Hepatocyte (in vitro differentiated cells): Measurements from ENCODE around the gene PTX4. TPM values are rescaled to one million over a fixed set of nuclear protein-coding genes. Genes with fewer than 3 reads are reported as not detected.

Experiments
- DNase-seq: peaks from one replicate; pipeline ENCODE4 v3.0.0-alpha.2; 2016; ENCODE audit warnings: low spot score
- H2AFZ ChIP-seq: fragments of 200-600 bp; sonication (generic); 2 replicates; pipeline ENCODE4 v1.6.0; 2016; ENCODE audit warnings: antibody characterized with exemption, mild to moderate bottlenecking
- H3K27ac ChIP-seq: fragments of 200-600 bp; sonication (generic); 2 replicates; pipeline ENCODE4 v1.5.1; 2016; ENCODE audit warnings: mild to moderate bottlenecking
- H3K27me3 ChIP-seq: fragments of 200-600 bp; sonication (generic); 2 replicates; pipeline ENCODE4 v1.6.1; 2016
- H3K36me3 ChIP-seq: fragments of 200-600 bp; sonication (generic); replicated peaks from 2 replicates; pipeline ENCODE4 v1.5.1; 2016; ENCODE audit warnings: low read depth; ENCODE audit not compliant: insufficient read depth
- H3K4me1 ChIP-seq: fragments of 200-600 bp; sonication (generic); 2 replicates; pipeline ENCODE4 v1.5.1; 2016; ENCODE audit warnings: mild to moderate bottlenecking, moderate library complexity; ENCODE audit not compliant: insufficient read depth
- H3K4me2 ChIP-seq: fragments of 200-600 bp; sonication (generic); 2 replicates; pipeline ENCODE4 v1.6.0; 2016
- H3K4me3 ChIP-seq: fragments of 200-600 bp; sonication (generic); 2 replicates; pipeline ENCODE4 v1.5.1; 2016; ENCODE audit warnings: mild to moderate bottlenecking
- H3K79me2 ChIP-seq: fragments of 200-600 bp; sonication (generic); 2 replicates; pipeline ENCODE4 v1.6.0; 2017; ENCODE audit warnings: mild to moderate bottlenecking
- H3K9me2 ChIP-seq: fragments of 200-600 bp; sonication (generic); replicated peaks from 2 replicates; pipeline ENCODE4 v1.6.0; 2017; ENCODE audit warnings: mild to moderate bottlenecking; ENCODE audit not compliant: insufficient read depth
- H3K9me3 ChIP-seq: fragments of 200-600 bp; sonication (generic); 2 replicates; pipeline ENCODE4 v1.5.1; 2016; ENCODE audit warnings: low read depth, mild to moderate bottlenecking
- H4K20me1 ChIP-seq: fragments of 200-600 bp; sonication (generic); 2 replicates; pipeline ENCODE4 v1.6.0; 2016; ENCODE audit warnings: mild to moderate bottlenecking; ENCODE audit not compliant: insufficient read depth, poor library complexity, severe bottlenecking
- CTCF ChIP-seq: fragments of 200-600 bp; sonication (generic); IDR thresholded peaks from 2 replicates; pipeline ENCODE4 v1.5.1; 2016; ENCODE audit warnings: antibody characterized with exemption, mild to moderate bottlenecking; ENCODE audit not compliant: poor library complexity
- EZH2 ChIP-seq: fragments of 200-600 bp; sonication (generic); IDR thresholded peaks from 2 replicates; pipeline ENCODE4 v1.6.1; 2016; ENCODE audit warnings: antibody characterized with exemption, mild to moderate bottlenecking, borderline replicate concordance
- EZH2phosphoT487 ChIP-seq: fragments of 200-600 bp; sonication (generic); IDR thresholded peaks from one replicate; pipeline ENCODE4 v1.6.1; 2018; ENCODE audit warnings: antibody characterized with exemption, mild to moderate bottlenecking, low read depth, moderate library complexity; ENCODE audit not compliant: unreplicated experiment, severe bottlenecking
- WGBS: methylation state at CpG from one replicate; pipeline ENCODE4 v1.1.6; 2016; ENCODE audit warnings: low lambda C conversion rate; ENCODE audit errors: missing lambda C conversion rate; 5-methylcytosine and 5-hydroxymethylcytosine counted together
- polyA plus RNA-seq: library from polyadenylated mRNA; unstranded; fragments of >200 nt; fragmentation: Nextera tagmentation; extraction: Ambion mirVana; gene quantifications from 2 replicates; pipeline ENCODE4 v1.2.1, GENCODE V29; 2016
- total RNA-seq: library from RNA; depleted of rRNA; stranded (reverse); fragments of >200 nt; gene quantifications from 2 replicates; pipeline ENCODE4 v1.2.3, GENCODE V29; 2014

Gene PTX4
- total and polyA plus RNA-seq, 2 experiments from 2014 or later, result not detected

- 94% methylated on average over 11 of the region's 11 CpGs for WGBS
- DNase-seq, result no peak
- Histone ChIP-seq H3K4me2 (no peak overlapping the region), H2AFZ (no peak overlapping the region), H3K4me3 (no peak overlapping the region), H3K9me3 (no peaks in the 10 kb centered on the region), H3K27me3 (no peaks in the 10 kb centered on the region), H3K4me1 (no peaks in the 10 kb centered on the region), H4K20me1 (no peaks in the 10 kb centered on the region), H3K27ac (no peak overlapping the region), H3K36me3 (no peaks in the 10 kb centered on the region), H3K9me2 (no peaks in the 10 kb centered on the region), H3K79me2 (no peaks in the 10 kb centered on the region)
- TF ChIP-seq EZH2phosphoT487 (no peak), CTCF (no peak), EZH2 (no peak)
These were observed 40.8 kb downstream of the PTX4 start for GRCh38 chr16:1447965-1448364.

- 96% methylated on average over 26 of the region's 41 CpGs for WGBS
- no peak overlapping the region for H3K27ac ChIP-seq
These were observed 42.3 kb downstream of the PTX4 start for GRCh38 chr16:1446296-1447080.

GRCh38 chr16:1445518-1446203 lies 43.1 kb downstream of the PTX4 start:
- H2AFZ ChIP-seq, result no peak overlapping the region
- H3K27me3 ChIP-seq, result no peaks in the 10 kb centered on the region

More at GRCh38 chr16:1446296-1447080, 42.3 kb downstream of the PTX4 start:
- Histone ChIP-seq H4K20me1 (no peaks in the 10 kb centered on the region), H3K27me3 (no peaks in the 10 kb centered on the region), H3K4me2 (no peak overlapping the region), H3K36me3 (no peaks in the 10 kb centered on the region), H3K4me1 (no peaks in the 10 kb centered on the region), H3K9me2 (no peaks in the 10 kb centered on the region), H3K79me2 (no peaks in the 10 kb centered on the region), H3K4me3 (no peak overlapping the region), H3K9me3 (no peaks in the 10 kb centered on the region), H2AFZ (no peak overlapping the region)
- no peak for TF ChIP-seq EZH2
- no peak for TF ChIP-seq EZH2phosphoT487
- TF ChIP-seq CTCF, result no peak
- DNase-seq, result no peak

More at GRCh38 chr16:1445518-1446203, 43.1 kb downstream of the PTX4 start:
- no peak overlapping the region for H3K4me3 ChIP-seq
- H3K79me2 ChIP-seq, result no peaks in the 10 kb centered on the region
- H3K4me2 ChIP-seq, result no peak overlapping the region
- TF ChIP-seq EZH2phosphoT487, result no peak
- no peak for TF ChIP-seq EZH2
- TF ChIP-seq CTCF, result no peak
- H4K20me1 ChIP-seq, result no peaks in the 10 kb centered on the region
- H3K4me1 ChIP-seq, result no peaks in the 10 kb centered on the region
- H3K36me3 ChIP-seq, result no peaks in the 10 kb centered on the region
- WGBS, result 94% methylated on average over 23 of the region's 25 CpGs
- H3K9me2 ChIP-seq, result no peaks in the 10 kb centered on the region
- H3K9me3 ChIP-seq, result no peaks in the 10 kb centered on the region
- no peak overlapping the region for H3K27ac ChIP-seq
- no peak for DNase-seq
